ENCODE data around the gene ADGRA3.

Gene ADGRA3

DNA sequence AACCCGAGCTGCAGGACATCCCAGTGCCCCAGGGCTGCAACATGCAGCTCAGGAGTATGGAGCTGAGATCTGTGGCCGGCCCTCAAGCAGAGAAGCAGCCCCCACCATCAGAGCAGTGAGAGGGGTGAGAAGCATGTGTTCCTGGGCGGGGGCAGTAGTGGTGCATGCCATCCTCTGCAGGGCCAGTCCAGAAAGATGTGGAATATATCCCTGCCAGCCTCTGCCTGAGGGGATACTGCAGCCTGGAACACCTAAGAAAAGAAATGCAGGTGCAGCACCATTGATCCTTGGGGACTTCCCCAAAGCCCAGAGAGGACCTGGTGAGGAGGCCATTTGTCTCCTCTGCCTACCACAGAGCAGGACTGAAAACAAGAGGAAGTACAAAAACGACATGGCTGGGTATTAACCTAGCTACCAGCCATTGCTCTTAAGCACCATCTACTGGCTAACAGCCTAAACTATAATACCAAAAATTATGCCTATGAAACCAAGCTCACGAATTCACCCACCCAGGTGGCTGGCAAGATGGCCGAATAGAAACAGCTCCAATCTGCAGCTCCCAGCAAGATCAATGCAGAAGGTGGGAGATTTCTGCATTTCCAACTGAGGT lies 158.8 kb downstream of the ADGRA3 start:
- no peak for TF ChIP-seq POLR2AphosphoS5 (IDR thresholded peaks at IDR 0.05; ENCODE audit: low read depth, low read length)
- TF ChIP-seq FOXP2 (optimal IDR thresholded peaks at IDR 0.05; ENCODE audit: borderline replicate concordance, extremely low read depth, extremely low read length, insufficient read depth): no peak
- no peak for TF ChIP-seq TAF1 (IDR thresholded peaks at IDR 0.05; ENCODE audit: borderline replicate concordance, insufficient read depth, low read length)
- TF ChIP-seq SIN3A (IDR thresholded peaks at IDR 0.05; ENCODE audit: borderline replicate concordance, insufficient read depth, low read length): no peak
- TF ChIP-seq, protein P1, sequence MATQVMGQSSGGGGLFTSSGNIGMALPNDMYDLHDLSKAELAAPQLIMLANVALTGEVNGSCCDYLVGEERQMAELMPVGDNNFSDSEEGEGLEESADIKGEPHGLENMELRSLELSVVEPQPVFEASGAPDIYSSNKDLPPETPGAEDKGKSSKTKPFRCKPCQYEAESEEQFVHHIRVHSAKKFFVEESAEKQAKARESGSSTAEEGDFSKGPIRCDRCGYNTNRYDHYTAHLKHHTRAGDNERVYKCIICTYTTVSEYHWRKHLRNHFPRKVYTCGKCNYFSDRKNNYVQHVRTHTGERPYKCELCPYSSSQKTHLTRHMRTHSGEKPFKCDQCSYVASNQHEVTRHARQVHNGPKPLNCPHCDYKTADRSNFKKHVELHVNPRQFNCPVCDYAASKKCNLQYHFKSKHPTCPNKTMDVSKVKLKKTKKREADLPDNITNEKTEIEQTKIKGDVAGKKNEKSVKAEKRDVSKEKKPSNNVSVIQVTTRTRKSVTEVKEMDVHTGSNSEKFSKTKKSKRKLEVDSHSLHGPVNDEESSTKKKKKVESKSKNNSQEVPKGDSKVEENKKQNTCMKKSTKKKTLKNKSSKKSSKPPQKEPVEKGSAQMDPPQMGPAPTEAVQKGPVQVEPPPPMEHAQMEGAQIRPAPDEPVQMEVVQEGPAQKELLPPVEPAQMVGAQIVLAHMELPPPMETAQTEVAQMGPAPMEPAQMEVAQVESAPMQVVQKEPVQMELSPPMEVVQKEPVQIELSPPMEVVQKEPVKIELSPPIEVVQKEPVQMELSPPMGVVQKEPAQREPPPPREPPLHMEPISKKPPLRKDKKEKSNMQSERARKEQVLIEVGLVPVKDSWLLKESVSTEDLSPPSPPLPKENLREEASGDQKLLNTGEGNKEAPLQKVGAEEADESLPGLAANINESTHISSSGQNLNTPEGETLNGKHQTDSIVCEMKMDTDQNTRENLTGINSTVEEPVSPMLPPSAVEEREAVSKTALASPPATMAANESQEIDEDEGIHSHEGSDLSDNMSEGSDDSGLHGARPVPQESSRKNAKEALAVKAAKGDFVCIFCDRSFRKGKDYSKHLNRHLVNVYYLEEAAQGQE (IDR thresholded peaks at IDR 0.05; ENCODE audit: insufficient read depth in 1 of 2, low read depth in 2 of 2, low read length in 2 of 2): no peak

- TF ChIP-seq, protein P1 (IDR thresholded peaks at IDR 0.05; ENCODE audit: insufficient read depth in 1 of 2, low read depth in 2 of 2, low read length in 2 of 2): no peak
- TF ChIP-seq FOXP2 (optimal IDR thresholded peaks at IDR 0.05; ENCODE audit: borderline replicate concordance, extremely low read depth, extremely low read length, insufficient read depth) (no peak), SIN3A (IDR thresholded peaks at IDR 0.05; ENCODE audit: borderline replicate concordance, insufficient read depth, low read length) (no peak), TAF1 (IDR thresholded peaks at IDR 0.05; ENCODE audit: borderline replicate concordance, insufficient read depth, low read length) (no peak), POLR2AphosphoS5 (IDR thresholded peaks at IDR 0.05; ENCODE audit: low read depth, low read length) (no peak)
These were observed 167.5 kb downstream of the ADGRA3 start for GRCh38 chr4:22348410-22348809.

DNA sequence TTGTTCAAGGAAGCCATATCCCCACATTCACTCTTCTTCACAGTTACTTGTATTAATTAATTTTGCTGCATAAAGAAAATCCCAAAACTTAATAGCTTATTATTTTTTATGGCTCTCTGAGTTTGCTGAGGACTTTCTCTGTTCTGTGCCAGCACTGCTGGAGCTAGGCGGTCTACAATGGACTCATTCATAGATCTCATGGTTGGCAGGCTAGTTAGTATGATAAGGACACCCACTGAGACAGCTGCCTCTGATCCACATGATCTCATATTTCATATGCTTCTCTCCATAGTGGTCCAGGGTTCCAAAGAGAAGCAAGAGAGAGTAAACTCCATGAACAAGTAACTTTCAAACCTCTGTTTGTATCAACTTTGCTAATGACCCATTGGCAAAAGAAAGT lies 170.2 kb downstream of the ADGRA3 start:
- TF ChIP-seq POLR2AphosphoS5 (IDR thresholded peaks at IDR 0.05; ENCODE audit: low read depth, low read length) (no peak), FOXP2 (optimal IDR thresholded peaks at IDR 0.05; ENCODE audit: borderline replicate concordance, extremely low read depth, extremely low read length, insufficient read depth) (no peak), SIN3A (IDR thresholded peaks at IDR 0.05; ENCODE audit: borderline replicate concordance, insufficient read depth, low read length) (no peak), TAF1 (IDR thresholded peaks at IDR 0.05; ENCODE audit: borderline replicate concordance, insufficient read depth, low read length) (no peak)
- TF ChIP-seq, protein P1 (IDR thresholded peaks at IDR 0.05; ENCODE audit: insufficient read depth in 1 of 2, low read depth in 2 of 2, low read length in 2 of 2): no peak

DNA sequence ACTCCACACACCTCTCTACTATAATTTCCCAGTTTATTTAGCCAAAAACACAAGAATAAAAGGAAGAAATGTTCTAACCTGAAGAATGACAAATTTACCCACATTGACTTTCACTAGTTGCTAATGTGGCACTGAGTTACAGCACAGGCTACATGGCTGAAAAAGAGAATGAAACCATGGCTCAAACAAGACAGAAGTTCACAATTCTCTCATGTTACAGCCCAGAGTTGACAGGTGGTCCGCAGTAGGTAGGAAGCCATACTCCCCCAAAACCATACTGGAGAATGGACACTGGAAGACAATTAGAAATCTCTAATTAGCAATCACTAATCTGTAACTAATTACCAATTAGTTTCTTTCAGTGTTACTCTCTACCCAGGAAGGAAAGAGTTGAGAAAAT lies 170.8 kb downstream of the ADGRA3 start:
- TF ChIP-seq POLR2AphosphoS5 (IDR thresholded peaks at IDR 0.05; ENCODE audit: low read depth, low read length) (no peak), FOXP2 (optimal IDR thresholded peaks at IDR 0.05; ENCODE audit: borderline replicate concordance, extremely low read depth, extremely low read length, insufficient read depth) (no peak), TAF1 (IDR thresholded peaks at IDR 0.05; ENCODE audit: borderline replicate concordance, insufficient read depth, low read length) (no peak), SIN3A (IDR thresholded peaks at IDR 0.05; ENCODE audit: borderline replicate concordance, insufficient read depth, low read length) (no peak)
- TF ChIP-seq, protein P1 (IDR thresholded peaks at IDR 0.05; ENCODE audit: insufficient read depth in 1 of 2, low read depth in 2 of 2, low read length in 2 of 2): no peak
